Panc1 (cell line): ENCODE data around the gene YKT6. TPM values are rescaled to one million over a fixed set of nuclear protein-coding genes. Genes with fewer than 3 reads are reported as not detected.

Experiments
- ATAC-seq: fragments of 200-7000 bp; cut with Tn5 transposase; 2 replicates; pipeline ENCODE4 v1.9.1; 2020; ENCODE audit warnings: mild to moderate bottlenecking, moderate library complexity
- BruUV-seq: library from RNA; stranded (reverse); fragments of 400-500 nt; replicated peaks from 2 replicates; lab custom pipeline; 2021; lab: Mats Ljungman, UMichigan
- CTCF ChIA-PET: fragments of 300-600 bp; sonication (Branson Sonifier 250); formaldehyde crosslinking; loops from one replicate; lab custom pipeline; 2022; ENCODE audit warnings: antibody characterized with exemption; lab: Charles Lee
- POLR2A ChIA-PET: fragments of 300-600 bp; sonication (Branson Sonifier 250); formaldehyde crosslinking; loops from one replicate; lab custom pipeline; 2022; ENCODE audit warnings: antibody characterized with exemption; lab: Charles Lee
- DNase-seq: peaks from one replicate; pipeline ENCODE4 v3.0.0-alpha.2; 2010; ENCODE audit warnings: low read depth, low spot score
- H3K27ac ChIP-seq: 2 replicates; pipeline ENCODE4 v1.5.1; 2011; ENCODE audit warnings: mild to moderate bottlenecking, low read length, inconsistent platforms
- H3K27me3 ChIP-seq: fragments of 200-500 bp; sonication (Bioruptor generic); 2 replicates; pipeline ENCODE4 v1.6.0; 2014; ENCODE audit warnings: low read length, inconsistent platforms; ENCODE audit not compliant: control insufficient read depth, insufficient read depth
- H3K36me3 ChIP-seq: fragments of 200-500 bp; sonication (Bioruptor generic); 2 replicates; pipeline ENCODE4 v1.5.1; 2014; ENCODE audit warnings: inconsistent platforms, mild to moderate bottlenecking, low read length, moderate library complexity; ENCODE audit not compliant: control insufficient read depth, insufficient read depth
- H3K4me1 ChIP-seq: 2 replicates; pipeline ENCODE4 v1.5.1; 2011; ENCODE audit warnings: inconsistent platforms, mild to moderate bottlenecking, low read length, moderate library complexity; ENCODE audit not compliant: control insufficient read depth, insufficient read depth
- H3K4me3 ChIP-seq, 2 experiments: 2 replicates each; pipeline ENCODE4 v1.5.1; 2011 to 2012; ENCODE audit warnings: low read depth in 2 of 2, low read length in 2 of 2, mild to moderate bottlenecking in 2 of 2, inconsistent platforms in 1 of 2, moderate library complexity in 1 of 2
- H3K9me3 ChIP-seq: fragments of 200-500 bp; sonication (Bioruptor generic); 2 replicates; pipeline ENCODE4 v1.5.1; 2014; ENCODE audit warnings: low read depth, mild to moderate bottlenecking, inconsistent platforms, low read length, moderate library complexity; ENCODE audit not compliant: control insufficient read depth, insufficient read depth
- CTCF ChIP-seq: fragments of 450-650 bp; IDR thresholded peaks from 2 replicates; pipeline ENCODE4 v1.5.1; 2017; ENCODE audit warnings: mild to moderate bottlenecking
- POLR2AphosphoS5 ChIP-seq: IDR thresholded peaks from 2 replicates; pipeline ENCODE4 v1.6.1; 2012; ENCODE audit warnings: mild to moderate bottlenecking, low read depth, low read length, moderate library complexity
- REST ChIP-seq, 2 experiments: IDR thresholded peaks; 2 replicates each; pipeline ENCODE4 v1.6.1; 2011 to 2012; ENCODE audit warnings: low read depth in 2 of 2, control low read depth in 1 of 2, low read length in 1 of 2, mild to moderate bottlenecking in 1 of 2, moderate library complexity in 1 of 2; ENCODE audit not compliant: insufficient read depth in 1 of 2
- SIN3A ChIP-seq: IDR thresholded peaks from 2 replicates; pipeline ENCODE4 v1.6.1; 2012; ENCODE audit warnings: low read depth, mild to moderate bottlenecking, low read length, moderate library complexity, borderline replicate concordance; ENCODE audit not compliant: insufficient read depth
- TCF7L2 ChIP-seq: IDR thresholded peaks from 2 replicates; pipeline ENCODE4 v1.6.1; 2011; ENCODE audit warnings: mild to moderate bottlenecking, low read depth, low read length, inconsistent platforms
- in situ Hi-C: cut with HindIII; loops from 2 replicates; pipeline ENCODE4 v1.10.0; 2016; ENCODE audit warnings: low sequenced_read_pairs, low pct_unique_long_range_greater_than_20kb
- intact Hi-C: fragments of 100-400 bp; cut with micrococcal nuclease; formaldehyde crosslinking; loops from one replicate; pipeline ENCODE4 v1.10.0; 2022; ENCODE audit not compliant: unreplicated experiment
- total RNA-seq: library from RNA; stranded (reverse); gene quantifications from one replicate; pipeline ENCODE4 v1.2.1, GENCODE V29; 2021; ENCODE audit not compliant: unreplicated experiment

Gene YKT6
- total RNA-seq, 1 experiment from 2014 or later: 207 TPM

GRCh38 chr7:44210107-44210506 lies 9.3 kb downstream of the YKT6 start:
- Histone ChIP-seq H3K27ac (no peak overlapping the region), H3K27me3 (no peaks in the 10 kb centered on the region), H3K4me1 (0 out of 2 replicates have a peak, but pooled peaks cover 2% of the 10 kb centered on the region), H3K9me3 (no peaks in the 10 kb centered on the region), H3K4me3 (no peak overlapping the region), H3K36me3 (peaks cover 50% of the 10 kb centered on the region)
- POLR2A ChIA-PET: no interaction called here
- TF ChIP-seq SIN3A (no peak), CTCF (no peak), TCF7L2 (no peak), REST (IDR thresholded peaks at IDR 0.05; ENCODE audit: insufficient read depth in 1 of 2, low read depth in 2 of 2, low read length in 1 of 2) (no peak), POLR2AphosphoS5 (no peak)
- CTCF ChIA-PET: no interaction called here
- no peak for ATAC-seq
- DNase-seq: no peak
- no TSS peak for BruUV-seq
- intact Hi-C loops (no loop called here), in situ Hi-C loops (loop anchor here (25.0 kb wide), 1 partner anchor 127 kb away; the partner anchor contains the start of gene CAMK2B)

GRCh38 chr7:44211126-44211675 lies 10.4 kb downstream of the YKT6 start:
- Histone ChIP-seq H3K4me1 (0 out of 2 replicates have a peak, but pooled peaks cover 2% of the 10 kb centered on the region), H3K4me3 (no peak overlapping the region), H3K36me3 (peaks cover 41% of the 10 kb centered on the region), H3K27me3 (no peaks in the 10 kb centered on the region), H3K27ac (no peak overlapping the region), H3K9me3 (no peaks in the 10 kb centered on the region)
- in situ Hi-C loops (loop anchor here (25.0 kb wide), 1 partner anchor 126 kb away; the partner anchor contains the start of gene CAMK2B), intact Hi-C loops (no loop called here)
- POLR2A ChIA-PET: no interaction called here
- ATAC-seq: no peak
- no TSS peak for BruUV-seq
- no peak for DNase-seq
- TF ChIP-seq TCF7L2 (no peak), CTCF (no peak), REST (IDR thresholded peaks at IDR 0.05; ENCODE audit: insufficient read depth in 1 of 2, low read depth in 2 of 2, low read length in 1 of 2) (no peak), POLR2AphosphoS5 (no peak), SIN3A (no peak)
- CTCF ChIA-PET: no interaction called here
